SJCRH30 (cell line): ENCODE results near the gene CELSR1. TPM values are rescaled to one million over a fixed set of nuclear protein-coding genes. Genes with fewer than 3 reads are reported as not detected.

ENCODE experiments used
- DNase-seq, 2 experiments: peaks; one replicate each; pipeline ENCODE4 v3.0.0-alpha.2; 2015 to 2020
- H3K27ac ChIP-seq: fragments of 250-450 bp; sonication (Bioruptor Pico); 2 replicates; pipeline ENCODE4 v1.5.1; 2020; ENCODE audit warnings: mild to moderate bottlenecking, moderate library complexity
- H3K27me3 ChIP-seq: fragments of 250-450 bp; sonication (Bioruptor Pico); 2 replicates; pipeline ENCODE4 v1.5.1; 2020; ENCODE audit warnings: mild to moderate bottlenecking, moderate library complexity
- H3K36me3 ChIP-seq: fragments of 250-450 bp; sonication (Bioruptor Pico); 2 replicates; pipeline ENCODE4 v1.5.1; 2020; ENCODE audit warnings: mild to moderate bottlenecking, moderate library complexity
- H3K4me1 ChIP-seq: fragments of 250-450 bp; sonication (Bioruptor Pico); 2 replicates; pipeline ENCODE4 v1.5.1; 2020; ENCODE audit warnings: mild to moderate bottlenecking, moderate library complexity
- H3K4me3 ChIP-seq: fragments of 250-450 bp; sonication (Bioruptor Pico); 2 replicates; pipeline ENCODE4 v1.5.1; 2020; ENCODE audit warnings: mild to moderate bottlenecking, moderate library complexity
- H3K9me3 ChIP-seq: fragments of 250-450 bp; sonication (Bioruptor Pico); replicated peaks from 2 replicates; pipeline ENCODE4 v1.5.1; 2020; ENCODE audit warnings: mild to moderate bottlenecking, moderate library complexity
- total RNA-seq: library from RNA; depleted of rRNA; stranded (reverse); fragments of >200 nt; shearing (Covaris generic); gene quantifications from 2 replicates; pipeline ENCODE4 v1.2.3, GENCODE V29; 2014

Gene CELSR1
- total RNA-seq, 1 experiment from 2014 or later, result not detected

- DNase-seq, result no peak
- no peak overlapping the region for H3K4me3 ChIP-seq
These were observed 739 bp downstream of the CELSR1 start for GRCh38 chr22:46536537-46537224.

GRCh38 chr22:46535876-46536536 lies 1.4 kb downstream of the CELSR1 start:
- Histone ChIP-seq H3K36me3 (no peaks in the 10 kb centered on the region), H3K9me3 (no peaks in the 10 kb centered on the region), H3K4me3 (no peak overlapping the region), H3K4me1 (no peaks in the 10 kb centered on the region), H3K27me3 (no peaks in the 10 kb centered on the region), H3K27ac (no peak overlapping the region)
- no peak for DNase-seq

More at GRCh38 chr22:46536537-46537224, 739 bp downstream of the CELSR1 start:
- Histone ChIP-seq H3K4me1 (no peaks in the 10 kb centered on the region), H3K36me3 (no peaks in the 10 kb centered on the region), H3K27ac (no peak overlapping the region), H3K27me3 (no peaks in the 10 kb centered on the region), H3K9me3 (no peaks in the 10 kb centered on the region)

GRCh38 chr22:46534901-46535630 lies 2.4 kb downstream of the CELSR1 start:
- no peak for DNase-seq
- H3K36me3 ChIP-seq, result no peaks in the 10 kb centered on the region
- H3K9me3 ChIP-seq, result no peaks in the 10 kb centered on the region
- H3K4me1 ChIP-seq, result no peaks in the 10 kb centered on the region
- no peak overlapping the region for H3K4me3 ChIP-seq
- H3K27ac ChIP-seq, result no peak overlapping the region
- H3K27me3 ChIP-seq, result no peaks in the 10 kb centered on the region

- Histone ChIP-seq H3K4me3 (no peak overlapping the region), H3K9me3 (no peaks in the 10 kb centered on the region), H3K36me3 (no peaks in the 10 kb centered on the region), H3K27ac (no peak overlapping the region), H3K27me3 (no peaks in the 10 kb centered on the region), H3K4me1 (no peaks in the 10 kb centered on the region)
- no peak for DNase-seq
These were observed 3.1 kb downstream of the CELSR1 start for GRCh38 chr22:46534177-46534776.

GRCh38 chr22:46533070-46533833 lies 4.2 kb downstream of the CELSR1 start:
- no peaks in the 10 kb centered on the region for H3K4me1 ChIP-seq
- no peaks in the 10 kb centered on the region for H3K9me3 ChIP-seq
- DNase-seq, result no peak
- H3K27me3 ChIP-seq, result no peaks in the 10 kb centered on the region
- H3K36me3 ChIP-seq, result no peaks in the 10 kb centered on the region
- H3K4me3 ChIP-seq, result no peak overlapping the region
- no peak overlapping the region for H3K27ac ChIP-seq

- no peak overlapping the region for H3K4me3 ChIP-seq
- no peaks in the 10 kb centered on the region for H3K36me3 ChIP-seq
- no peaks in the 10 kb centered on the region for H3K27me3 ChIP-seq
- no peaks in the 10 kb centered on the region for H3K9me3 ChIP-seq
- H3K27ac ChIP-seq, result no peak overlapping the region
- no peak for DNase-seq
- no peaks in the 10 kb centered on the region for H3K4me1 ChIP-seq
These were observed 5.0 kb downstream of the CELSR1 start for GRCh38 chr22:46532416-46532815.

GRCh38 chr22:46531581-46532175 lies 5.7 kb downstream of the CELSR1 start:
- H3K27me3 ChIP-seq, result no peaks in the 10 kb centered on the region
- DNase-seq, result no peak
- no peak overlapping the region for H3K27ac ChIP-seq
- H3K4me1 ChIP-seq, result no peaks in the 10 kb centered on the region
- H3K9me3 ChIP-seq, result no peaks in the 10 kb centered on the region
- H3K4me3 ChIP-seq, result no peak overlapping the region
- H3K36me3 ChIP-seq, result no peaks in the 10 kb centered on the region

GRCh38 chr22:46528121-46528610 lies 9.3 kb downstream of the CELSR1 start:
- H3K9me3 ChIP-seq, result no peaks in the 10 kb centered on the region
- no peak for DNase-seq
- H3K27ac ChIP-seq, result no peak overlapping the region

GRCh38 chr22:46526244-46526839 lies 11.1 kb downstream of the CELSR1 start:
- Histone ChIP-seq H3K9me3 (no peaks in the 10 kb centered on the region), H3K27ac (no peak overlapping the region), H3K4me3 (no peak overlapping the region), H3K36me3 (no peaks in the 10 kb centered on the region), H3K27me3 (peaks cover 19% of the 10 kb centered on the region), H3K4me1 (no peaks in the 10 kb centered on the region)
- no peak for DNase-seq

More at GRCh38 chr22:46528121-46528610, 9.3 kb downstream of the CELSR1 start:
- Histone ChIP-seq H3K36me3 (no peaks in the 10 kb centered on the region), H3K4me1 (no peaks in the 10 kb centered on the region), H3K4me3 (no peak overlapping the region), H3K27me3 (peaks cover 19% of the 10 kb centered on the region)

GRCh38 chr22:46525389-46526243 lies 11.8 kb downstream of the CELSR1 start:
- Histone ChIP-seq H3K4me3 (no peak overlapping the region), H3K4me1 (no peaks in the 10 kb centered on the region), H3K27me3 (peaks cover 19% of the 10 kb centered on the region), H3K27ac (no peak overlapping the region), H3K36me3 (no peaks in the 10 kb centered on the region), H3K9me3 (no peaks in the 10 kb centered on the region)
- DNase-seq, result no peak

GRCh38 chr22:46524203-46524740 lies 13.1 kb downstream of the CELSR1 start:
- H3K27me3 ChIP-seq, result peaks cover 19% of the 10 kb centered on the region
- no peaks in the 10 kb centered on the region for H3K9me3 ChIP-seq
- DNase-seq, result no peak
- H3K4me1 ChIP-seq, result no peaks in the 10 kb centered on the region
- no peak overlapping the region for H3K27ac ChIP-seq
- H3K4me3 ChIP-seq, result no peak overlapping the region
- H3K36me3 ChIP-seq, result no peaks in the 10 kb centered on the region

- H3K4me1 ChIP-seq, result no peaks in the 10 kb centered on the region
- H3K36me3 ChIP-seq, result no peaks in the 10 kb centered on the region
- H3K4me3 ChIP-seq, result no peak overlapping the region
- DNase-seq, result peak in 1 of 2 experiments; percentile 33
- peaks cover 19% of the 10 kb centered on the region for H3K27me3 ChIP-seq
- H3K9me3 ChIP-seq, result no peaks in the 10 kb centered on the region
- H3K27ac ChIP-seq, result no peak overlapping the region
These were observed 14.6 kb downstream of the CELSR1 start for GRCh38 chr22:46522797-46523196.

- Histone ChIP-seq H3K36me3 (no peaks in the 10 kb centered on the region), H3K4me1 (no peaks in the 10 kb centered on the region), H3K27me3 (peaks cover 19% of the 10 kb centered on the region), H3K9me3 (no peaks in the 10 kb centered on the region), H3K27ac (no peak overlapping the region), H3K4me3 (no peak overlapping the region)
- DNase-seq, result no peak
These were observed 15.4 kb downstream of the CELSR1 start for GRCh38 chr22:46521994-46522393.
